Effector memory CD4-positive, alpha-beta T cell (primary cell): Measurements from ENCODE around the gene SLX9.
A peak's percentile ranks its signal among the peaks of the same experiment; 100 is the strongest.
"Not testable (repeated sequence)": the region's sequence is repeated elsewhere in the genome, so short reads cannot be mapped to it uniquely, and the experiment has no call there.

Experiments used
- DNase-seq, 3 donors: peaks; one replicate each; pipeline ENCODE4 v3.0.0-alpha.2; 2020
- H3K27ac ChIP-seq: 2 replicates; pipeline ENCODE4 v1.7.0; 2013; ENCODE audit warnings: mild to moderate bottlenecking, low read length, moderate library complexity; ENCODE audit not compliant: insufficient read depth, poor library complexity, severe bottlenecking
- H3K27me3 ChIP-seq: replicated peaks from 2 replicates; pipeline ENCODE4 v1.7.0; 2013; ENCODE audit warnings: mild to moderate bottlenecking, low read length; ENCODE audit not compliant: insufficient read depth, control insufficient read depth, poor library complexity, severe bottlenecking
- H3K36me3 ChIP-seq: 2 replicates; pipeline ENCODE4 v1.7.0; 2013; ENCODE audit warnings: mild to moderate bottlenecking, low read length, moderate library complexity; ENCODE audit not compliant: control insufficient read depth, insufficient read depth
- H3K4me1 ChIP-seq: 2 replicates; pipeline ENCODE4 v1.7.0; 2013; ENCODE audit warnings: low read length, mild to moderate bottlenecking; ENCODE audit not compliant: control insufficient read depth, insufficient read depth, poor library complexity, severe bottlenecking
- H3K4me3 ChIP-seq: 2 replicates; pipeline ENCODE4 v1.7.0; 2013; ENCODE audit warnings: low read length, low read depth, mild to moderate bottlenecking; ENCODE audit not compliant: insufficient read depth, poor library complexity, severe bottlenecking
- H3K9me3 ChIP-seq: 2 replicates; pipeline ENCODE4 v1.7.0; 2013; ENCODE audit warnings: mild to moderate bottlenecking, low read length, moderate library complexity; ENCODE audit not compliant: control insufficient read depth

SLX9 gene

DNA sequence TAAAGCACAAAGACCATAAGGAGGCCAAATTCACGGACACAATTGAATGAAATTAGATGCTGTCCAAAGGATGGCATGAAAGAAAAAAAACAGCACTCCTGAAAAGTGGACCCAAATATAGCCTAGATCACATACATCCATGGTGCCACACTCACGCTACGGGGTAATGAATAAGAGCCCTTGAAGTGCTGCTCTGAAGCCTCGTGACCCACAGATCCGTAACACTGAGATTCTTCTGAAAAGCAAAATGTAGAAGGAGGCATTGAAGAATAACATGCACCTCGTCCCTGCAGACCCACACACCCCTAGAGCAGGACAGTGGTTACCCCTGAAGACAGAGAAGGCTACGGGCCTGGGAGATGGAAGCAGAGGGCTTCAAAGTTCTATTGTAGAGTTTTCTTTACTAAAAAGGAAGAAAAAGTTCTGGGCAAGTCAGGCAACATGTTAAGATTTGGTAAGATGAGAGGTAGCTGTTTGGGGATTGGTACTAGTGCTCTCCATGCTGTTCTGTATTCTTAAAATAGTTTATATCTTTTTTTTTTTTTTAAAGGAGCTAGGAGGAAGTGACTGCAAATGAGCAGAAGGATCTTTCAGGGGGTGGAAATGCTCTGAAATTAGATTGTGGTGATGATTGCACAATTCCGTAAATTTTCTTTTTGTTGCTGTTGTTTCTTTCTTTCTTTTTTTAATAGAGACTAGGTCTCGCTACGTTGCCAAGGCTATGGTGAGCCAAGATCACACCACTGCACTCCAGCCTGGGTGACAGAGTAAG lies 15.0 kb upstream of the SLX9 start:
- no peaks in the 10 kb centered on the region for H3K36me3 ChIP-seq
- no peaks in the 10 kb centered on the region for H3K27me3 ChIP-seq
- no peaks in the 10 kb centered on the region for H3K9me3 ChIP-seq
- no peak for DNase-seq
- peak overlapping the region; percentile 62 for H3K27ac ChIP-seq
- H3K4me3 ChIP-seq = no peak overlapping the region
- peaks cover 53% of the 10 kb centered on the region for H3K4me1 ChIP-seq

DNA sequence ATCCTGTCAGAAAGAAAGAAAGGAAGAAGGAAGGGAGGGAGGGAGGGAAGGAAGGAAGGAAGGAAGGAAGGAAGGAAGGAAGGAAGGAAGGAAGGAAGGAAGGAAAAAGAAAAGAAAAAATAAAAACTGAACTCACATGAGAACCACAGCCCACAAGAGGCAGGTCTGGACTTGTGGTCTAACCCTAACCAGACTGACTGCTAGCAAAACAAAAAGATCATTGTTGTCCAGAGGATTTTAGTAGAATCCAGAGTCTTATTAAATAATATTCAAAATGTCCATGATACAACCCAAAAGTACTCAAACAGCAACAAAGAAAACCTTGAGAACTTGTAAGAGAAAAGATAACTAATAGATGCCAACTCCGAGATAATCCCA lies 14.5 kb upstream of the SLX9 start:
- H3K9me3 ChIP-seq = no peaks in the 10 kb centered on the region
- DNase-seq = no peak
- H3K4me1 ChIP-seq = peaks cover 59% of the 10 kb centered on the region
- peak overlapping the region; percentile 62 for H3K27ac ChIP-seq
- H3K4me3 ChIP-seq = no peak overlapping the region
- no peaks in the 10 kb centered on the region for H3K36me3 ChIP-seq
- H3K27me3 ChIP-seq = no peaks in the 10 kb centered on the region

DNA sequence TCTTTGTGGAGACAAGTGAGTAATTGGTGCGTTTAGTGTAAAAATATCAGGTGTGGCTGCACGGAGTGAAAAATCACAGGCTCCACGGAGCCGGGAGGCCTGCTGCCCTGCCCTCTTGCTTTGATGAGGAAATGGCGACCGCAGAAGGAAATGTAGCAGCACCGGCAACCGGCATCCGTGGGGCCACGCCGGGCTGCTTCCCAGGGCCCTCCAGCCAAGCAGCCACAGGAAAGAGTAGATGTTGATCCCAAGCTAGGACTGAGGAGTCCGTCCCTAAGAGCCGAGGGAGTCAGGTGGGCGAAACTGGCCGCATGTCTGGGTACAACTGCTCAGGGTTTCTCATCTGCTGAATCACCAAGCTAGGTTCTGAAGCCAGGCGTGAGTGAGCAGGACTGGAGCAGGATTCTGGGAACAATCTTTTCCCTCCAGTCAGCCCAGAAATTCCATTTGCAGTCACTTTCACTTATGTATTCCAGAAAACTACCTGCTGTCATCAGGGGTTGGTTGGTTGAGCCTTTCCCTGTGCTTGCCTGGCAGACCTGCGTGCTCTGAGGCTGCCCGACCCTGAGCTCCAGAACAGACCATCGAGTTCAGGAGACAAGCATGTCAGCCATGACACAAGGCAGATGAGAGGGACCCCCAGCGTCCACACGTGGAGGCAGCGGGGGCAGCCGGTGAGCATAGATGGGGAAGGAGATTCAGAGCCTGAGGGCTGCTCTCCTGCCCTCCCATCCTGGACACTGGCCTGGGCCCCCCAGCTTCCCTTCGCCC lies 13.3 kb upstream of the SLX9 start:
- no peaks in the 10 kb centered on the region for H3K9me3 ChIP-seq

DNA sequence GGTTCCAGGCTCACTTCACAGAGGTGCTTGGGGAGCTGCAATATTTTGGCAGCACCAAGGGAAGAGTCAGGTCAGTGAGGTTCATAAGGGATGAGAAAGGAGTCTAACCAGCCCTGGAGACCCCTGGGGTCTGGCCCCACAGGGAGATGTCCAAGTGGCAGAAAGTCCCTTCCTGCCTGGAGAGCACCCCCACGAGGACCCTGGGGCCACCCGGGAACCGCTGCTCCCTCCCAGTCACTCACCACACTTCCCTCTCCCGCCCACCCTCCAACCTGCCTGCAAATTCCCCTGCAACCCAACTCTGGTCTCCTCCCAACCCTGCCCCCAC lies 12.6 kb upstream of the SLX9 start:
- H3K27ac ChIP-seq = peak overlapping the region; percentile 83
- no peak for DNase-seq
- no peaks in the 10 kb centered on the region for H3K36me3 ChIP-seq
- H3K4me3 ChIP-seq = peak overlapping the region; percentile 71
- H3K27me3 ChIP-seq = no peaks in the 10 kb centered on the region
- H3K9me3 ChIP-seq = no peaks in the 10 kb centered on the region
- peaks cover 59% of the 10 kb centered on the region for H3K4me1 ChIP-seq

More for the DNA sequence above, 13.3 kb upstream of the SLX9 start:
- Histone ChIP-seq H3K4me3 (peak overlapping the region; percentile 71), H3K27ac (peak overlapping the region; percentile 83), H3K27me3 (no peaks in the 10 kb centered on the region), H3K36me3 (no peaks in the 10 kb centered on the region), H3K4me1 (peaks cover 62% of the 10 kb centered on the region)
- DNase-seq = peak; percentile 51 to 58 (median 57)

DNA sequence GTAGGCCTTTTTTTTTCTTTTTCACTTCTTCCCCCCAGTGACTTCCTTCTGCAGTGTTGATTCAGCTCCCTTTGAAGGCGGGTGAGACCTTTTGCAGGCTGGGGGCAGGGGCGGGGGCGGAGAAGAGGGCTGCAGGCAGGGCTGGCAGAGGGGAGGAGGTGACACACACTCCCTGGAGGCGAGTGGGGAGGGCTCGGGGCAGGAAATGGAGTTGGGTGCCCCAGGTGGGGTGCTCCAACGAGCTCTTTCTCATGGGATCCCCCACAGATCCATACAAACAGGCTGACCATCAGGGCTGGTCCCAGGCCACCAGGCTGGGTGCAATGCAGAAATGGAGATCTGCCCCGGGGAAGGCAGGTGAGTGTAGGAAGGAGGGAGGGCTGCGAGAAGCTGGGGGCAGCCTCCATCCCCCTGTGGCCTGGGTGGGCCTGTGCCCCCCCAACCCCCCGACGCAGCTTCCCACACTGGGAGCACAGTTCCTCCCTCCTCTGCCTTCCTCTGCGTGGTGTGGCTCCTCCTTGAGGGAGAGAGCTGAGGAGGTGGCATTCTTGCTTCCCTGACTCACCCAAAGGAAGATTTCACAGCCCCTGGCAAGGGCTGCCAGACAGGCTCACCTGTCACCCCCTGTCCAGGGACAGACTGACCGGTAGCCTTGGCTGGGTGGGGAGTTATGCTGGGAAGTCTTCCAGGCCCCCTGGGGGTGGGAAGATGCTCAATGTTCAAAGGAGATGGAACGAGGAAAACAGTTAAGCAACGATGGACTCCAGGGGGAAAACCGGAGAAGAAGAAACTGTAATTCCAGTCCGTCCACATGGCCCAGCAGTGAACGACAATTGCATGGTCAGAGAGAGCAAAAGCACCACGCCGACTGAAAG lies 12.0 kb upstream of the SLX9 start:
- Histone ChIP-seq H3K36me3 (no peaks in the 10 kb centered on the region), H3K27ac (peak overlapping the region; percentile 83), H3K27me3 (no peaks in the 10 kb centered on the region), H3K4me1 (peaks cover 64% of the 10 kb centered on the region), H3K9me3 (no peaks in the 10 kb centered on the region), H3K4me3 (peak overlapping the region; percentile 71)
- DNase-seq = peak; percentile 65 to 83 (median 72)

DNA sequence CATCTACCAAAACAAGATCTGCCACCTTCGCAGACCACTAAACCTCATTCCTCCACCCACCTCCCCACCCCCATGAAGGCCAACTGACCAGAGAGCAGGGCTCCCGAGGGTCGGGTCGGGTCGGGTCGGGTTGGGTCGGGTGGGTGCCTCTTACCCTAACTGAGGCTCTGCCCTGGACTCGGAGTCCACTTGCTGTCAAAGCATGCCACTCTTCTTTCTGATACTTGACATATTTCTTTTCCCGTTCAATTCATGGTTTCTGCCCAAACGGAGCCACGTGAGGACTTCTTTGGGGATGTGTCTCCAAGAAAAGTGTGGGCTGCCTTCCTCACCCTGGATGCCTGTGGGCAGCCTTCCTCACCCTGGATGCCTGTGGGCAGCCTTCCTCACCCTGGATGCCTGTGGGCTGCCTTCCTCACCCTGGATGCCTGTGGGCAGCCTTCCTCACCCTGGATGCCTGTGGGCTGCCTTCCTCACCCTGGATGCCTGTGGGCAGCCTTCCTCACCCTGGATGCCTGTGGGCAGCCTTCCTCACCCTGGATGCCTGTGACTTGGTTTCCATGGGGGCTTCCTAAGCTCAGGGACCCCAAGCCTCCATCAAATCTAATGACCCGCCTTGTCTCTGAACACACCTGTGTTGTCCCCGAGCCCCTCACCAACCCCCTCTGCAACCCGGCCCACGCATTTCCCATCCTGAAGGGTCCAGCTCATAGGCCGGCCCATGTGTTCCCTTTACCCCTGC lies 11.2 kb upstream of the SLX9 start:
- peaks cover 67% of the 10 kb centered on the region for H3K4me1 ChIP-seq
- not testable (repeated sequence) for H3K9me3 ChIP-seq, H3K36me3 ChIP-seq, H3K27me3 ChIP-seq, DNase-seq
- peak overlapping the region; percentile 71 for H3K4me3 ChIP-seq
- peak overlapping the region; percentile 83 for H3K27ac ChIP-seq

DNA sequence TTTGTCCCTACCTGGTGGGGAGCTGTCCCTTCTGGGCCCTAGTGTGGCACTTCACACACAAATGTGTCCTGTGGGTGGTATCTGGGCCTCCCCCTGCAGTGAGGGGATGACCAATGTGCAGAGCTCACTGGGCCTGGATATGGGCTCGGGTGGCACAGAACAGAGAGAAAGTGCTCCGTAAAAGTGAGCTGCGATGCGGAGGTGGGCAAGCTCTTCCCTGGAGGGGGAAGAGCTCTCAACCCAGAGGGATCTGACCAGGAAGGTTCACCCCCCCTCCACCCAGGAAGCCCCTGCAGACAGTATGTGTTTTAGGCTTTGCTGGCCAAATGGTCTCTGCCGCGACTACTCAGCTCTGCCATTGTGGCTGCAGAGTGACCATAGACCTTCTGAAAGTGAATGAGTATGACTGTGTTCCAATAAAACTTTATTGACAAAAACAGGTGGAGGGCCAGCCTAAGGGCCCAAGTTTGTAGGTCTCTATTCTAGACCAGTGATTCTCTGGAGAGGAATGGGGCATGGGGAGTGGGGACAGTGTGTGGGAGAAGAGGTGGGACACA lies 10.5 kb upstream of the SLX9 start:
- no peak for DNase-seq
- H3K9me3 ChIP-seq = no peaks in the 10 kb centered on the region
- H3K4me3 ChIP-seq = peak overlapping the region; percentile 71
- peak overlapping the region; percentile 83 for H3K27ac ChIP-seq
- no peaks in the 10 kb centered on the region for H3K36me3 ChIP-seq
- H3K4me1 ChIP-seq = peaks cover 64% of the 10 kb centered on the region
- no peaks in the 10 kb centered on the region for H3K27me3 ChIP-seq

DNA sequence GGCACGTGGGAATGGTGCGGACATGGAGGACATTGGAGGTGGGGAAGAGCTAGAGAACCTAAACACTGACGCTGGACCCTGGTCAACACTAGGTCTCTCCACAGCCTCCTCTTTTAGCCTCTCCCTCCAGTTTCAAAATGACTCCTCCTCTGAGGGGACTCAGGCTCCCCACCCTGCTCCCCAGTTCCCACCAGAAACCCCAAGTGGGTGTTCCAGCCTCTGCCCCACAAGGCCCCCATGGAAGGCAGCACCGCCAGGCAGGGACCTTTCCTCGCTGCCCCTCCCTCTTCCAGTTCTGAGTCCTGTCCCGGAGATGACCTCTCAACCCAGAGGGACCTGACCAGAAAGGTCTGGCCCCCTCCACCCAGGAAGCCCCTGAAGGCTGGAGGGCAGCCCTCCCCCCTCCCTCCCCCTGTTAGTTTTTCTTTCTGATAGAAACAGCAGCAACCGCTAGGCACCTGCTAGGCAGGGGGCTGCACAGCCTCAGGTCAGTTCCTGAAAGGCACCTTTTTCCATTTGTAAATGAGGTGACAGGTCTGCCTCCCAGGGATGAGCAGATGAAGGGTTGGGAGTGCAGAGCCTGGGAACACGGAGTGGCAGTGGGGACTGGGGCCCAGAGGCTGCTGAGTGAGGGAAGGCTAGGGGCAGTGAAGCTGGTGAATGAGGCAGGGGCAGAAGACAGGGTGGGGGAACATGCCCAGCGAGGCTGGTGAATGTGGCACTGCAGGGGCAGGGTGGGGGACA lies 9.9 kb upstream of the SLX9 start:
- Histone ChIP-seq H3K4me1 (peaks cover 63% of the 10 kb centered on the region), H3K36me3 (no peaks in the 10 kb centered on the region), H3K9me3 (no peaks in the 10 kb centered on the region), H3K27me3 (no peaks in the 10 kb centered on the region), H3K4me3 (peak overlapping the region; percentile 66), H3K27ac (peak overlapping the region; percentile 83)
- no peak for DNase-seq

DNA sequence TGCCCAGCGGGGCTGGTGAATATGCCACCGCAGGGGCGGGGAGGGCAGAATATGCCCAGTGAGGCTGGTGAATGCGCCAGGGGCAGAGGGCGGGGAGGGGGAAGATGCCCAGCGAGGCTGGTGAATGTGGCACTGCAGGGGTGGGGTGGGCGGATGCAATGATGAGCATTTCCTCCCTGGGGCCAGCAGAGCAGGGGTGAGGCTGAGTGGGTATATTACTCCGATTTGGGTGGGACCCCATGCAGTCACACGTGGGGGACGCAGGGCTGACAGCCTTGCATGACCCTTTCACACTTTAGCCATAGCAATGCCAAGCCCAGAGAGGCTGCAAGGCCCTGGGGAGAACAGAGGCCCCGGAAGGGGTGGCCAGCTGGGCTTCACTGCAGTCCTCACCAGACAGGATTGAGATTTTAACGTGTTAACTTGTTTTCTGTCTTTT lies 9.3 kb upstream of the SLX9 start:
- H3K4me1 ChIP-seq = peaks cover 57% of the 10 kb centered on the region
- H3K27ac ChIP-seq = peak overlapping the region; percentile 83
- no peaks in the 10 kb centered on the region for H3K9me3 ChIP-seq
- no peaks in the 10 kb centered on the region for H3K36me3 ChIP-seq
- no peaks in the 10 kb centered on the region for H3K27me3 ChIP-seq
- DNase-seq = peak; percentile 42 to 58 (median 48)
- H3K4me3 ChIP-seq = peak overlapping the region; percentile 66
